ENCODE data around the gene LDB2. TPM values are rescaled to one million over a fixed set of nuclear protein-coding genes. Genes with fewer than 3 reads are reported as not detected.

LDB2 gene
- total RNA-seq, 1 experiment from 2014 or later = not detected

- CTCF ChIA-PET = no interaction called here
- Mint-ChIP-seq H3K27ac (ENCODE audit: unreplicated experiment) (no peak overlapping the region), H3K4me1 (ENCODE audit: low read depth, unreplicated experiment) (no peaks in the 10 kb centered on the region), H3K36me3 (ENCODE audit: insufficient read depth, unreplicated experiment) (no peaks in the 10 kb centered on the region), H3K9me3 (ENCODE audit: low read depth, unreplicated experiment) (peaks cover 5% of the 10 kb centered on the region), H3K27me3 (ENCODE audit: unreplicated experiment) (no peaks in the 10 kb centered on the region), H3K4me3 (ENCODE audit: low read depth, unreplicated experiment) (no peak overlapping the region)
- BruUV-seq (replicated peaks) = no TSS peak
- TF ChIP-seq CTCF (IDR thresholded peaks at IDR 0.05; ENCODE audit: unreplicated experiment) = no peak
- no peak for DNase-seq
- intact Hi-C loops (cut with micrococcal nuclease; ENCODE audit: unreplicated experiment) = no loop called here
Observed at GRCh38 chr4:16715482-16715881, 183.0 kb downstream of the LDB2 start.

GRCh38 chr4:16714191-16714590, 184.3 kb downstream of the LDB2 start:
- Mint-ChIP-seq H3K4me3 (ENCODE audit: low read depth, unreplicated experiment) (no peak overlapping the region), H3K27me3 (ENCODE audit: unreplicated experiment) (no peaks in the 10 kb centered on the region), H3K27ac (ENCODE audit: unreplicated experiment) (no peak overlapping the region), H3K9me3 (ENCODE audit: low read depth, unreplicated experiment) (peaks cover 5% of the 10 kb centered on the region), H3K4me1 (ENCODE audit: low read depth, unreplicated experiment) (no peaks in the 10 kb centered on the region), H3K36me3 (ENCODE audit: insufficient read depth, unreplicated experiment) (no peaks in the 10 kb centered on the region)
- CTCF ChIA-PET = no interaction called here
- no peak for TF ChIP-seq CTCF (IDR thresholded peaks at IDR 0.05; ENCODE audit: unreplicated experiment)
- no peak for DNase-seq
- intact Hi-C loops (cut with micrococcal nuclease; ENCODE audit: unreplicated experiment) = no loop called here
- no TSS peak for BruUV-seq (replicated peaks)

DNA sequence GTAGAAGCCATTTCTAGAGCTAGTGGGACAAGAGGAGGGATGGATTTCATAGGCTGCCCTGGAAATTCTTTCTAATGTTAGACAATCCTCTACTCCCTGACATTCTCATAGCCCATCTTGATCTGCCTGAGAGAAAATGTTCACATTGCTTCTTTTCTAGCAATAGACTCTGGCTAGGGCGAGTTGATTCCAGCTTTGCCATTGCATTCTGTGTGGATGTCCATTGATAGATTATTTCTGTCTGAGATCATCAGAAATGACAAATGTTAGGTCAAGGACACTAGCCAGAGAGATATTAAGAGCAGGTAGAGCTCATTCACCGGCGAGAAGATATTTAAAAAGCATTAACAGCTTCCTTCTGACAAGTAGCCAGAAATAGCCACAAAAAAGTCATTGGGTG, 184.7 kb downstream of the LDB2 start:
- no peaks in the 10 kb centered on the region for H3K36me3 Mint-ChIP-seq (ENCODE audit: insufficient read depth, unreplicated experiment)
- CTCF ChIA-PET = no interaction called here
- no TSS peak for BruUV-seq (replicated peaks)

GRCh38 chr4:16713271-16713670, 185.2 kb downstream of the LDB2 start:
- no peak overlapping the region for H3K27ac Mint-ChIP-seq (ENCODE audit: unreplicated experiment)
- BruUV-seq (replicated peaks) = no TSS peak

More for the DNA sequence above, 184.7 kb downstream of the LDB2 start:
- Mint-ChIP-seq H3K4me3 (ENCODE audit: low read depth, unreplicated experiment) (no peak overlapping the region), H3K27ac (ENCODE audit: unreplicated experiment) (no peak overlapping the region), H3K9me3 (ENCODE audit: low read depth, unreplicated experiment) (peaks cover 5% of the 10 kb centered on the region), H3K4me1 (ENCODE audit: low read depth, unreplicated experiment) (no peaks in the 10 kb centered on the region), H3K27me3 (ENCODE audit: unreplicated experiment) (no peaks in the 10 kb centered on the region)
- no peak for TF ChIP-seq CTCF (IDR thresholded peaks at IDR 0.05; ENCODE audit: unreplicated experiment)
- intact Hi-C loops (cut with micrococcal nuclease; ENCODE audit: unreplicated experiment) = no loop called here
- DNase-seq = no peak

More at GRCh38 chr4:16713271-16713670, 185.2 kb downstream of the LDB2 start:
- H3K27me3 Mint-ChIP-seq (ENCODE audit: unreplicated experiment) = no peaks in the 10 kb centered on the region
- TF ChIP-seq CTCF (IDR thresholded peaks at IDR 0.05; ENCODE audit: unreplicated experiment) = no peak
- H3K9me3 Mint-ChIP-seq (ENCODE audit: low read depth, unreplicated experiment) = peaks cover 7% of the 10 kb centered on the region
- no peak for DNase-seq
- H3K4me1 Mint-ChIP-seq (ENCODE audit: low read depth, unreplicated experiment) = no peaks in the 10 kb centered on the region
- intact Hi-C loops (cut with micrococcal nuclease; ENCODE audit: unreplicated experiment) = no loop called here
- no peak overlapping the region for H3K4me3 Mint-ChIP-seq (ENCODE audit: low read depth, unreplicated experiment)
- H3K36me3 Mint-ChIP-seq (ENCODE audit: insufficient read depth, unreplicated experiment) = no peaks in the 10 kb centered on the region
- CTCF ChIA-PET = no interaction called here

Measured in Calu3 (cell line).